Fibroblast of the aortic adventitia (primary cell): ENCODE measurements around the gene ATE1. TPM values are rescaled to one million over a fixed set of nuclear protein-coding genes. Genes with fewer than 3 reads are reported as not detected.

Source experiments
- DNase-seq: peaks from one replicate; pipeline ENCODE4 v3.0.0-alpha.2; 2010; ENCODE audit warnings: low read depth
- H3K4me3 ChIP-seq: 2 replicates; pipeline ENCODE4 v1.5.1; 2011; ENCODE audit warnings: low read depth, mild to moderate bottlenecking, control low read depth, low read length, moderate library complexity
- CTCF ChIP-seq: IDR thresholded peaks from 2 replicates; pipeline ENCODE4 v1.5.1; 2011; ENCODE audit warnings: mild to moderate bottlenecking, low read length, control low read depth, inconsistent platforms; ENCODE audit not compliant: insufficient read depth
- total RNA-seq: library from RNA; depleted of rRNA; stranded (reverse); fragments of >200 nt; gene quantifications from 2 replicates; pipeline ENCODE4 v1.2.3, GENCODE V29; 2012; ENCODE audit warnings: low replicate concordance

Gene ATE1
- total RNA-seq, 1 donor: 39.9 TPM

GRCh38 chr10:121965996-121966395 lies 38.2 kb upstream of the ATE1 start:
- no peak for TF ChIP-seq CTCF
- DNase-seq: no peak
- H3K4me3 ChIP-seq: no peak overlapping the region

GRCh38 chr10:121961456-121961855 lies 33.6 kb upstream of the ATE1 start:
- H3K4me3 ChIP-seq: no peak overlapping the region
- DNase-seq: no peak
- no peak for TF ChIP-seq CTCF

GRCh38 chr10:121959671-121960070 lies 31.8 kb upstream of the ATE1 start:
- H3K4me3 ChIP-seq: no peak overlapping the region
- DNase-seq: no peak
- no peak for TF ChIP-seq CTCF

- TF ChIP-seq CTCF: no peak
- DNase-seq: peak; percentile 50
Measured at GRCh38 chr10:121956111-121957061, 28.6 kb upstream of the ATE1 start.

GRCh38 chr10:121952226-121952625 lies 24.4 kb upstream of the ATE1 start:
- DNase-seq: peak; percentile 54
- TF ChIP-seq CTCF: no peak
- no peak overlapping the region for H3K4me3 ChIP-seq

More at GRCh38 chr10:121956111-121957061, 28.6 kb upstream of the ATE1 start:
- no peak overlapping the region for H3K4me3 ChIP-seq

GRCh38 chr10:121949451-121949850 lies 21.6 kb upstream of the ATE1 start:
- DNase-seq: no peak
- no peak for TF ChIP-seq CTCF
- H3K4me3 ChIP-seq: no peak overlapping the region

- no peak for DNase-seq
- no peak for TF ChIP-seq CTCF
Measured at GRCh38 chr10:121949049-121949448, 21.2 kb upstream of the ATE1 start.

More at GRCh38 chr10:121949049-121949448, 21.2 kb upstream of the ATE1 start:
- H3K4me3 ChIP-seq: no peak overlapping the region
